Astrocyte of the hippocampus (primary cell): ENCODE data around the gene MAP3K4.

Experiments used
- DNase-seq: peaks from one replicate; pipeline ENCODE4 v3.0.0; 2011; ENCODE audit warnings: low read depth, low spot score

Gene MAP3K4

DNA sequence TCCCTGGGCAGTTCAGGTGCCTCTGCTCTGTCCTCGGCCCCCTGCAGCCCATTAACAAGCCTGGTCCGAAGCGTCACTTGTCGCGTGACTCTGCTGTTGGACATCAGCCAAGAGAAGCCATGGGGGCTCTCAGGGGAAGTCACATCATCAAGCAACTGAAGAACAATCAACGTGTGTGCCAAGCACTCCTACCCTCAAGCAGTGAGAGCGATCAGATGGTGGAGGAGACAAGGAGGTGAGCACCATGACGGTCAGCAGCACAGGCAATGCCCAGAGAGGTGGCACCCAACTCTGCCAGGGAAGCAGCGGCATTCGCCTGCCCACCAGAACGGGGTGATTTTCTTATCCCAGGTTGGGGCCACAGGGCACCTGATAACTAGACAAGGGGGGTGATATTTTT is 149.6 kb downstream of the MAP3K4 start:
- DNase-seq = no peak

DNA sequence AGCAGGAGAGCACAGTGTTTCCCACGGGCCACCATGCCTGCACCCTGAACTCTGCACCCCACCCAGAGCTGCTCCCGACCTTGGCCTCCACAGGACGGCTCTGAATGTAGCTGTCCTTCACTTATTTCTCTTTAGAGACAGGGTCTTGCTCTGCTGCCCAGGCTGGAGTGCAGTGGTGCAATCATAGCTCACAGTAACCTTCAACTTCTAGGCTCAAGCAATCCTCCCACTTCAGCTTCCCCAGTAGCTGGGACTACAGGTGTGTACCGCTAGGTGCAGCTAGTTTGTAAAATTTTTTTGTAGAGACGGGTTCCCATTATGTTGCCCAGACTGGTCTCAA is 151.4 kb downstream of the MAP3K4 start:
- no peak for DNase-seq

DNA sequence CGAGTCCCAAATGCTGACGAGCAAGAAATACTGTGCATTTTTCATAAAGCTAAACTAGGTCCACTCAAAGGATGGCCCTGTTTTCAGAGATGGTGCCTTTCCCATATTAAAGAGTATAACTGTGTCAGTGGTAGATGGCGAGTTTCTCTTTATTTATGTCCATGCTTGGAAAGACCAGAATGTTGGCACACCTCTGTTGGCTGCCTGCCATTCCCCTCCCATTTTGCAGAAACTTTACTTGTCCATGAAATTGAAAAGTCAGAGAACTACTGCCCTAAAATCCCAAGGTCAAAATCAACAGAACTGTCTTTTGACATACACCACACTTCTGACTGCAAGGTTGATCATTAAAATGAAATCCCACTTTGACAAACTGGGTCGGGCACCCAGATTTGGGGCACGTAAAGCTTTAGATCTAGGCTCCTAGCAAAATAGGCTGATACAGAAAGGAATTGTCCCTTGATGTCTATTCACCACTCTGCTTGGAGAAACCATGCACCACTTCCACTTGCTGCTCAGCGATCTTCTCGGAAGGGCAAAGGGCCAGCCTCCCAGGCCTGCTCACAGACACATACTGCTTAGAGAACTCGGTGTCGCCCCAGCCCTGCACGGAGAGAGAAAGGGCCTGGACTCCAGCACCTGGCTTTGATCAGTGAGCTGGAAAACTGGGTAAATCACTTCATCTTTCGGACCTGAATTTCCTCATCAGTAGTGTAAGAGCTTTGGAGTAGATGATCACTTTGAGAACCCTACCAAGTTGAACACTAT is 152.3 kb downstream of the MAP3K4 start:
- DNase-seq = no peak

DNA sequence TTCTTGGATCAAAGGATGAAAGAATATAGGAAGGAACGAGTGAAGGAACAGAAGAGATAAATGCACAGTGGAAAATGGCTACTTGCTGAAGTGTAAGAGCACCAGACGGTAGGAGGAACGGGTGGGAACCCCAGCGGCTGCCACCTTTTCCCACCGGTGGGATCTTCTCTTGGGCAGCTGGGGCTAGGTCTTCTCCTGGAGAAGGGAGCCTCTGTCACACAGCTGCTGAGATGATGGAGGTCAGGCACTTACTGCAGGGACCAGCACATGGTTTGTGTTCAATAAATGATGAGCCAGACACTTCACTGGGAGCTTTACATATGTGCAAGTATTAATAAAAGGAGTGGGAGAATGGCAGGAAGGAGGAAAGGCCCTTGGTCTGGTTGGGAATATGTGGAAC is 158.6 kb downstream of the MAP3K4 start:
- DNase-seq = no peak

DNA sequence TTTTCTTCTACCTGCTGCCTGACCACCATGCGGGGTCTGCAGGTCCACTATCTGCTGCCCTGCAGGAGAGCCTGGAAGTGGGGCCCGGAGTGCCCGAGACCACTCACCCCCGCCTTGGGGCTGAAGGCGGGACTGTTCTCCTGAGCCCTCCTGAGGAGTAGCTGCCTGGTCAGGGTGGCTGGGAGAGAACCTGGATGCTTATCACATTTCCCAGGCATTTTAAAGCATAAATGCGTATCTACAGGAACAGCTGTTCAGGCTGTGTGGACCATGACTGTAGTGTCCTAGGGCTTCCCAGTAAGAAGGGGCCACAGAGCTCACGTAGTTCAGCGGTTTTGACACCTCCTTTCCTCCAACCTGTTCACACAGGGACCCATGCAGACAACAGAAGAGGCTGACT is 159.0 kb downstream of the MAP3K4 start:
- no peak for DNase-seq

DNA sequence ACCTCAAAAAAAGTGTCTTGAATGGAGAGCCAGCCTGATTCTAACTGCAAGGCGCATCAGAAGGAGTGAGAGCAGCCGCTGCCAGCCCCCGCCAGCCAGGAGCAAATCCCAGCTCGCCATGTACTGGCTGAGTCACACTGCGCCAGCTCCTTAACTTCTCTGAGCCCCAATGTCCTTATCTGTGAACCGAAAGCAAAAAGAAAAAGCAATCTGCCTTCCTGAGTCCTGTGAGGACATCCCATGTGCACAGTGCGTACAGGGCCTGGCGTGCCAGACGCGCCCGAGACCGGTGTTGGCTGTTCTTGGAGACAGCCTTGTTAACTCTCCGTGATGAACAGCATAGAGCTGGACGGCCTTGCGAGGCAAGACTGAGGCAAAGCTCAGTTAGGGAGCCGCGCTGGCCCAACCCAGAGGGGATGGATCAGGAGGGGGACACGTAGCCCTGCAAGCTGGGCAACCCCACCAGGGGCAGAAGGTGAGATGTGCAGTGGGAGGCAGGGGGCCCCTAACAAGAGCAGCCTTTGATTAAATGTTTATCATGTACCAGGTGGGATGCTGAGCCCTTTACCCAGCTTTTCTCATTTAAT is 159.6 kb downstream of the MAP3K4 start:
- DNase-seq = no peak

DNA sequence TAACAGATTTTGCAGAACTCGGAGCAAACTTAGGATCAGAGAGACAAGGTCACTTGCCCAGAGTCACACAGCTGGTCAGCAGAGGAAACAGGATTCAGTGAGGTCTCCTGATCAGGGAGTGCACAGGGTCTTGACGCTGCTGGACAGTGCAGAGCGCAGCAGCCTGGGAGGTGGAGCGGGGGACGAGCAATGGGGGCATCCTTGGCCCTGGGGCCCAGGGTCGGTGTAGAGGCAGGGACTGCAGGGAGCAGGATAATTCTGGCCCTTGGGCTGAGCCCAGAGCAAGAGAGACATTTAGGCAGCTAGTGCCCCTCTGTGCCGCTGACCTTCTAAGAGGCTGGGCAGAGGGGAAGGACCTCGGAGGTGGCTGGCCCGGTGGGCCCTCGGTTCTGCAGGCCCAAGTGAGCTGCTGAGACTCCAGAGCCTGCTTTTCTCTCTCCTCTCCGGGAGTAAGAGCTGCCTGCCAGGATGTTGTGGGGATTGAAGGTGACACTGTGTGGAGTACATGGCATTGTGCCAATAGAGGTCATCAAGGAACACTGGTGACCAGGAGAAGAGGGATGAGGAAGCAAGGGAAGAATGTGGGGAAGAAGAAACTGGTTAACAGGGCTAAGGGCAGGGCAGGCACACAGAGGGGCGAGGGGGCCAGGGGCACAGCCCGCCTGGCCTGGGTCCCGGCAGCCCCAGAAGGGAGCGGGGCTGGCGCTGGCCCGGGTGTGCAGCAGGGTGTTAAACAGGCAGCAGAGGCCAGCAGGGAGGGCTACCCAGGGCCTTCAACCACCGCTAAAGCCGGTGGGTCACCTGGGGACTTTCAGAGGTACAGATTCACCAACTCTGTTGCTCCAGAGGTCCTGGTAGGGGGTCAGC is 160.3 kb downstream of the MAP3K4 start:
- no peak for DNase-seq

DNA sequence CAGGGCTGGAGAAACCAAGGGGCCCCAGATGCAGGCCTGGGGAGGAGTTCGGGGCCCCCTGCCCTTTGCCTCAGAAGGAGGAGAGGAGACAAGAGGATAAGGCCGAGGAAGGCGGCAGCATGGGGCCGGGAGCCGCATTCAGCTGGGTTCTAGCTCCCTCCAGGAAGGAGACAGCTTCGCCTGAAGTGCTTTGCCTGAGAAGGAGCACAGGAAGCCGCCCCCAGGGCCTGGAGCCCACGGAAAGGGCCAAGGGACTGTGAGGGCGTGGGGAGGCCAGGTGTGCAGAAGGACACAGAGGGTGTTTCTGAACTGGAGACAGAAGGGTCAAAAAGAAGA is 160.9 kb downstream of the MAP3K4 start:
- DNase-seq = no peak

DNA sequence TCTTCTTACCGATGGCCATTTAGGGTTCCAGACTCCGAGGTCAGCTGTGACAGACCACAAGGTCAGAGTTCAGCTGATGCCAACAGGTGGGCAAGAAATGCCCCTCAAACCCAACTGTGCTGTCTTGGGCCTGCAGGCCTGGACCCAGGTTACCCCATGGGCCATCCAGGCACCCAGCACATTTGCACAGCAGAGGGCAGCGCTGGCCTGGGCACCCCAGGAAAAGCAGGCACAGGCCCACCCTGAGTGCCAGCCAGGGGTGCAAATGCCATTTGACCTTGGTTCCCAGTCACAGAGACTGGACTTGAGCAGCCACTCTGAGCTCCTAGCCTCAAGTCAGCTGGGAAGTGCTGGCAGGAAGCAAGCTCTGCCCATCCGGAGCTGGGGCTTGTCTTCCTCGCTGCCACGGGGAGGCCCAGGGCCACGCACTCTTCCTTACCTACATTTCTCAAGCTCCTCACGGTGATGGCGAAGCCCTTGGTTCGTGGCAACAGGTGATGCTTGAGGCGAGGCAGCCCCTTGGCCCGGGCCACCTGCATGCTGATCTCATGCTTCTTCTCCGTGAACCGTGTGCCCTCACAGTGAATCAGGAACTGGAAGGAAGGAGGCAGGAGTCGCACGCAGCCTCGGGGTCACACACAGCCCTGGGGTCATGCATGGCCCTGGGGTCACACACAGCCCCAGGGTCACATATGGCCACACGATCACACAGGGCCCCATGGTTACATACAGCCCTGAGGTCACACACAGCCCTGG is 161.5 kb downstream of the MAP3K4 start:
- DNase-seq = no peak

DNA sequence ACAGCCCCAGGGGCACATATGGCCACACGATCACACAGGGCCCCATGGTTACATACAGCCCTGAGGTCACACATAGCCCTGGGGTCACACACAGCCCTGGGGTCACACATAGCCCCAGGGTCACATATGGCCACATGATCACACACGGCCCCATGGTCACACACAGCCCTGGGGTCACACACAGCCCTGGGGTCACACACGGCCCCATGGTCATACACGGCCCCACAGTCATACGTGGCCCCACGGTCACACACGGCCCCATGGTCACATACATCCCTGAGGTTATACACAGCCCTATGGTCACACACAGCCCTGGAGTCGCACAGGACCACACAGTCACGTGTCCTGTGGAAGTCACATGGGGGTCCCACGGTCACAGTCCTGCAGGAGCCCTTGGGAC is 162.2 kb downstream of the MAP3K4 start:
- no peak for DNase-seq

DNA sequence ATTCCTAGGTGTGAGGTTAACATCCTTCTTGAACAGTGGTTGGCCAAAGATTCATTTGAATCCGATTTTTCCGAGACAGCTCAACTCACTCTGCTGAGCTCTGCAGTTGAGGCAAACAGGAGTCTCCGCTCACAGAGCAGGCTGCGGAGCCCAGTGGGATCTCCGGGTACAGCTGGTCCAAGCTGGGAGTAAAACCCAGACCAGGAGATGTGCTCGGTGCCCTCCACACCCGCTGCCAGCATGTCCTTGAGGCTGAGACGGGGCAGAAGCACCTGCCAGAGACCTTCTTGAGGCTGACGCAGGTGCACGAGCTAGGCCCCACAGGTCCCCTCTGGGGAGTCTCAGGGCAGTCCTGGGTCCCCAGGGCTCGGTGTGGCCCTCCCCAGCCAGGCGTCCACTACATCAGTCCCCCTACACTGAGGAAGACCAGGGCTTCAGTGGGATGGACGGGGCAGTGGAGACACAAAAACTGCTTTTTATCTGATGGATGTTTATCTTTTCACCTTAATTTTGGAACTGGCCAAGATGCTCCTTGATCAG is 163.3 kb downstream of the MAP3K4 start:
- no peak for DNase-seq

DNA sequence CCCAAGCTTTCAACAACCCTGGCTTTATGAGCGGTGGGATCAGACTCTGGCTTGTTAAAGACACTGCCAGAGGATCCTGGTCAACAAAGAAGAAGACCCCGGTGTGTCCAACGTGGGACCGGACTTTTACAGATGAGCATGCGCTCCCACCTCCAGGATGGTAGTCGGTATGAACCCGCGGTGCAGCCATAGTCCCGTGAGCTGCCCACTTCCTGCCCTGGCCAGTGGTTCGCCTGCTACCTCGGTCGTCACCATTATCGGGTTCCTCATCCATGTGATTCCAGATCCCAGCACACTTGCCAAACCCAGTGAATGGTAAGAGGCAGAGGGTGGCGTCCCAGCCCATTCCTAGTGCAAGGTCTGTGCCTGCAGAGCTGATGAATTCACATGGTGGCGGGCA is 169.6 kb downstream of the MAP3K4 start:
- DNase-seq = no peak

DNA sequence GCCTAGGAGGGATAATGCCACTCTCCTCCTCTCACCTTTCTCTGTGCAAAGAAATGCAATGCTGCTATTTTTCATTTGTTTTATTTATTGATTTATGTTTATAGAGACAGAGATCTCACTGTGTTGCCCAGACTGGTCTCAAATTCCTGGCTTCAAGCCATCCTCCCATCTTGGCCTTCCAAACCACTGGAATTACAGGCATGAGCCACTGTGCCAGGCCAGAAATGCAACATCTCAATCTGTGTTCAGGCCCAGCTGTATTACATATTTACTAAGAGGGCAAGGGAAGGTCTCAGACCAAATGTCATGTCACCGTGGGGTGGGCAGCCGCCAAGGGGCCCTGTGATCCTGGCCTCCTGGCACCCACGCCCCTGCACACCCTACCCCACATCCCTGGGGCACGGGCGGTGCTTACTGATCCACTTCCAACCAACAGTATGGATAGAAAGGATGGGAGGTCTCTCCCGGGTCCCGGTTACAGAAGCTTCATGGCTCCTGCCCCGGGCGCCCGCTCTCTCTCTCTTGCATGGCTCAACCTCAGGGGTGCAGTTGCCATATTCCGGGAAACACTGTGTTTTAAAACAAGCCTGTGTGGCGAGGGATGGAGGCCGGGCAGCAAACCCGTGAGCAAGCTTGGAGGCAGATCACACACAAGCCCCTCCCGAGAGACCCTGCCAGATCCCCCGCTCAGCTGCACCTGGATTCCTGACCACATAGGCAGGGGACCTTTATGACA is 170.5 kb downstream of the MAP3K4 start:
- peak; percentile 89 for DNase-seq

DNA sequence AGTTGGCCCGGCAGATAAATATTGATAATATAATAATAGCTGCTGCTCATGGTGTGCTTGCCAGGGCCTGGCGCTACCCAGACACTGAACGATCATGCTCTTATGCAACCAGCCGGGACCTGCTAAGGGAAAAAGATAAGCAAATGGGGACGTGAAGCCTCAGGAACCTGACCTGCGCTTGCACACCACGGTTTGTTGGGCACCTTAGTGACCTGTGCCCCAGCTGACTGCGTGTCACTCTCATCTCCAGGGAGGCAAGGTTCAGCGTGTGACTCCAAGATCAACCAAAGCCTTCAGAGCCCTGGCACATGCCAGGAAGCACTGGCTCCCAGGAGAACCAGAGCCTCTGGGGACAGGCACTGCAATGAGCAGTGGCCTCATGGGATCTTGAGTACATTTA is 171.2 kb downstream of the MAP3K4 start:
- no peak for DNase-seq

DNA sequence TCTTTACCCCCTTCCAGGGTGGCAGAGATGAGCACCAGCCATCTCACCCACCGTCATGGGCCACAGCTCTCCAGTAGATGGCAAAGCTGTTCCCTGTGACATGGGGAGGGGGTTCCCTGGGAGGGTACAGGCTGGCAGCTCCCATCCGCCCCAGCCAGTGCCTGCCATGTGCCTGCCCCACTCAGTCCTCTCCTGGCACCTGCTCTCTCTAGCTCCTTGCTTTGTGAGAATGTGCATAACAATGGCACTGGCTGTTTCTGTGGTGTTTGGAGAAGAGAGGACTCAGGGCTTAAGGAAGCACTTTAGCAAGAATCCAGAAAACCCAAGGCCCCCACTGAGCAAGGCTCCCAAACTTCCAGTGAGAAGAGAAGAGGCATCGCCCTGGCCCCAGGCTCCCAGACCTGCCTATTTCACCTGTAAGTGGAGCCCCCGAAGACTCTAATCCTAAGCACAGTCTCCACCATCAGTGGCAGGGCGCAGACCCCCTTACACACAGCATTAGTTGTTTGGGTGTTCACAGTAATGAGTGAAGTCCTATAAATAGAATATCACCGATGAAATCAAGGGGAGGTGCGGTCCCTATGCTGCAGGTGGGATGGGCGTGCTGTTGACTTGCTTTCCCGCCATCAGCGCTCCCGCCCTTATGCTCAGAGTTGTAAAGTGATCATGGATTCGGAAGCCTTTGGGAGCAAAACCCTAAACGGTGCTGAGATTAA is 172.1 kb downstream of the MAP3K4 start:
- no peak for DNase-seq

DNA sequence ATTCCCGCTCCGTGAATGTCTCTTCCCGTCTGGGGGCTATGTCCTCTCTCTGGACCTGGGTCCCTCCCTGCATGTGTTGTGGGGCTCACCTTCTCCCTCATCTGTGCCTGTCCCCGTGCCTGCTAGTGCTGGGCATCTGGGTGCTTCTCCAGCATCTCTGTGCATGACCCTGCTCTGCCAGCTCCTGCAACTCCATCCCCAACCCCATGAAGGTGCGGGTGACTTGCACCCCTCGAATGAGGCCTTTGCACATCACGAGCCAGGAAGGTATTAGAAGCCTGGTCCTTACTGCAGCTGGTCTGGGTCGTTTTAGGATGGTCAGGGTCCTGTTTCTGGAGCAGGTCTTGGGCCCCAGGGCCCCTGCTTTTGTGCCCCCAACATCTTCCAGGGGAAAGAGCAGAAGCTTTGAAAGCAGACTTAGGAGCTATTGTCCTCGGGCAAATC is 172.6 kb downstream of the MAP3K4 start:
- DNase-seq = no peak

DNA sequence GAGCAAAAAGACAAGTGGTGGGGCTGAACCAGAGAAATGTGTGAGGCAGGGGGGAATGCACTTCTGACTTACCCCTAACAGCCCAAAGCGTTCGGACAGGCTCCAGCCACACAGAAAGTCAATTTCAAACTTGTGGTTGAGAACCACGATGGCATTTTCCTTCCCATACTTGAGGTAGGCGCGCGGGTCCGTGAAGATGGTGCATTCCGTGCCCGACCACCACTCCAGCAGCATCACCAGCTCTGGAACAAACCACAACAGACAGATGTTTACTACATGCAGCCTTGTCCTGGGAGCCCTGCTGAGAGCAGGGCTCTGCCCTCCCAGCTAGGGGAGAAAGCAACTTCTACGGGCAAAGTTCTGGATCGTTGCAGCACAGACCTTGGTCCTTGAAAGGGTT is 174.6 kb downstream of the MAP3K4 start:
- no peak for DNase-seq

DNA sequence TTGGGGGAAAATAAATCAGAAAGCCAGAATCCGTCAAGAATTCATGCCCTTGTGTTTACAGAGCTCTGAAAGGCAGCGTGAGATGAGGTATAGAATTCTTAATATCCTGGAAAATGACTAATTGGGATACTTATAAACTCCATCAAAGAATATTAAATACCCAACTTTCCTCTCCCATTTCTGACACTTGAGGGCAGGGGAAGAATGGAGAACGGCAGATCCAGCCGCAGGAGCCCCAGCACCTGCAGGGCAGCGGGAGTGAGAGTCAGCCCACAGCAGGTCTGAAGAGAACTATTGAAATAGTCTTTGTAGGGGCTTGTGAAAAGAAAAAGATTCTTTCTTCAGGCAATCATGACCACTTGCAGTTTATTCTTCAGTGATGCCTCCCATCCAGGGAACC is 175.1 kb downstream of the MAP3K4 start:
- DNase-seq = no peak
